Measurements from ENCODE around the gene CDC73.
"Not testable (repeated sequence)": the region's sequence is repeated elsewhere in the genome, so short reads cannot be mapped to it uniquely, and the experiment has no call there.

CDC73 gene

DNA sequence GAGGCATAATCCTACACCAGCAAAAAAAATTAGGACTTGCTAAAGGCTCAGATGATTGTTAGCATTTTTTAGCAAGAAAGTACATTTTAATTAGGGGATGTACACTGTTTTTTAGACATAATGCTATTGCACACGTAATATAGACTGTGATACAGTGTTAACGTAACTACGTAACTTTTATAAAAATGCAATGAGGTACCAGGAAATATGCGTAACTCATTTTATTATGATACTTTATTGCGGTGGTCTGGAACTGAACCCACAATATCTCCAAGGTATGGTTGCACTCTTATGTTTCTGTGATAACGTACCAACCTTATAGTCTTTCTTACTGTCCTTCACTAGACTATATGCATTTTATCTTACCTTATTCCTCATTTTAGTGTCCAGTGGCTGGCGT lies 127.4 kb downstream of the CDC73 start:
- Histone ChIP-seq H3K36me3 (ENCODE audit: control insufficient read depth, insufficient read depth, low read length) (peaks cover 4% of the 10 kb centered on the region), H3K4me3 (ENCODE audit: low read length) (no peak overlapping the region), H3K9me3 (ENCODE audit: control insufficient read depth, low read length) (no peaks in the 10 kb centered on the region), H3K9ac (ENCODE audit: low read length) (no peak overlapping the region), H3K4me1 (ENCODE audit: control insufficient read depth, insufficient read depth, low read length) (no peaks in the 10 kb centered on the region), H3K27me3 (ENCODE audit: control insufficient read depth, insufficient read depth, low read length) (no peaks in the 10 kb centered on the region)

DNA sequence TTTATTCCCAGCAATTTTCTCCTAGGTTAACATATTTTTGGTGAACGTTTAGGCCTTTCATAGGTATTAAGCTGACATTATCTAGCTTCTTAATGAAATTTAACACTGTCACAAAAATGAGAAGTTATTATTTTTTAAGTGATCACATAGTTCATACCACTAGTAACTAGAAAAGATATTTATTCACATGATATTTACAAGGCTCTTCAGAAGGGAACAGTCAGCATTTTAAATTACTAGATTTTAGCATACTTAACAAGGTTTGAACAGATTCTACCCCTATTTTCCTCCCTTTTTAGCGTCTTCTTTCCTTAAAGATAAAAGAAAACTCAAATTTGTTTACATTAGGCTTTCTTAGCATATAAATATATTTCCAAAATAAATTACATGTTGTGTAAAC lies 130.1 kb downstream of the CDC73 start:
- Histone ChIP-seq H3K4me1 (ENCODE audit: control insufficient read depth, insufficient read depth, low read length) (no peaks in the 10 kb centered on the region), H3K36me3 (ENCODE audit: control insufficient read depth, insufficient read depth, low read length) (peaks cover 4% of the 10 kb centered on the region), H3K27me3 (ENCODE audit: control insufficient read depth, insufficient read depth, low read length) (no peaks in the 10 kb centered on the region), H3K9ac (ENCODE audit: low read length) (no peak overlapping the region), H3K4me3 (ENCODE audit: low read length) (no peak overlapping the region), H3K9me3 (ENCODE audit: control insufficient read depth, low read length) (no peaks in the 10 kb centered on the region)

DNA sequence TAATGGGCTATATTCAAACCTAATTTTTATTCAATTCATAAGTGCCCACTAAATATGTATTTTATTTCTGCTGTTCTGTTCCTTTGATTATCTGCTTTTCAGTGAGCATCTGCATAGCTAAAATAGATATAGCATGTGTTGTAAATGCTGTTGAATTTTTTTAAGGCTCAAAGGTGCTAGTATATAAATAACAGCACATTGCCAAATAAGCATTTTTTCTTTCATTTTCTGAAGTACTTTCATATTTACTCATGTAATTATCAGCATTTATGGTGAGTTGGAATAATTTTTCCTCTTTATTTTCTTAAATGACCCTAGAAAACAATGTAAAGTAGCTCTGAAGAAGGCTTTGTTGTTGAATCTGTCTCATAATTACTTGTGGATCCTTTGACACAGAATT lies 134.2 kb downstream of the CDC73 start:
- Histone ChIP-seq H3K36me3 (ENCODE audit: control insufficient read depth, insufficient read depth, low read length) (no peaks in the 10 kb centered on the region), H3K4me3 (ENCODE audit: low read length) (no peak overlapping the region), H3K9ac (ENCODE audit: low read length) (no peak overlapping the region), H3K9me3 (ENCODE audit: control insufficient read depth, low read length) (no peaks in the 10 kb centered on the region), H3K4me1 (ENCODE audit: control insufficient read depth, insufficient read depth, low read length) (peaks cover 21% of the 10 kb centered on the region), H3K27me3 (ENCODE audit: control insufficient read depth, insufficient read depth, low read length) (no peaks in the 10 kb centered on the region)

DNA sequence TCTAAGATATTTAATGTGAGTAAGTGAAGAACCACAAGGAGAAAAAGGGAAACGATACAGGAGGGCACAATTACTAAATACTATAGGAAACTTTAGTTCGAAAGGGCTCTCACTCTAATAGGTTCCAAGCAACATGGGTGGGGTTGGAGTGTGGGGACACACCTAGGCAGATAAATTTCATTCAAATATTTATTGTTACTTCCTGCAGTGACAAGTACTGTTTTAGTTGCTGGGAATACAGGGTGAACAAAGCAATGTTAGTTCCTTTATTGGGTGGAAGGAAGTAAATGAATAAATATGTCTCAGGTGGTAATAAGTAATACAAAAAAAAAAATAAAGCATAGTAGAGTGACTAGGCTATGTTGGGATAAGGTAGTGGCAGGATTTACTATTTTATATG lies 137.8 kb downstream of the CDC73 start:
- Histone ChIP-seq H3K9ac (ENCODE audit: low read length) (no peak overlapping the region), H3K27me3 (ENCODE audit: control insufficient read depth, insufficient read depth, low read length) (no peaks in the 10 kb centered on the region), H3K4me3 (ENCODE audit: low read length) (no peak overlapping the region), H3K9me3 (ENCODE audit: control insufficient read depth, low read length) (no peaks in the 10 kb centered on the region), H3K4me1 (ENCODE audit: control insufficient read depth, insufficient read depth, low read length) (peaks cover 21% of the 10 kb centered on the region), H3K36me3 (ENCODE audit: control insufficient read depth, insufficient read depth, low read length) (no peaks in the 10 kb centered on the region)

DNA sequence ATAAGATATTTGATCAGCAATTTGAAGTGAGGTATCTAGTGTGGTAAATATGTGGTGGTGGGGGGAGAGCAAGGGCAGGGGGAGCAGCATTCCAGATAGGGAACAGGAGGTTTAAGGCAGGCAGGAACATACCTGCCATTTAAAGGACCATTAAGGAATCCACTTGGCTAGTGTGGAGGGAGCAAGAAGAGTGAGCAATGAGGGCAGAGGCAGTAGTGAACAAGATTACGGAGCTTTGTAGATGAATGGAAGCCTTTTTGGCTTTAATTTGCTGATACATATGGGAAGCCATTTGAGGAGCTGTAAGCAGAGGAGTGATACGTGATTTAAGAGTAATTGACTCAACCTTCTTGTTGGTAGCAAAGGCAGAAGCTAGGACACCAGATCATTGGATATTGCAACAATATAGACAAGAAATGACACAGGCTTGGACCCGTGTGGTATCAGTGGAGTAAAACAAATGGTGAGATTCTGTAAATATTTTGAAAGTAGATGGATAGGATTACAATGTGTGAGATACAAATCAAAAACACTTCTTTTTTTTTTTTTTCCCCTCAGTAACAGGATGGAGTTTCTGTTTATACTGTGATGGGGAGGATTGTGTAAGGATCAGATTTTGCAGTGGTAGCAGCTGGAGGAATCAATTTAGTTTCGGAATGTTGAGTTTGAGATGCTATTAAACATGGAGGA lies 138.4 kb downstream of the CDC73 start:
- H3K27me3 ChIP-seq (ENCODE audit: control insufficient read depth, insufficient read depth, low read length) = no peaks in the 10 kb centered on the region
- no peaks in the 10 kb centered on the region for H3K9me3 ChIP-seq (ENCODE audit: control insufficient read depth, low read length)
- H3K4me3 ChIP-seq (ENCODE audit: low read length) = no peak overlapping the region
- peaks cover 21% of the 10 kb centered on the region for H3K4me1 ChIP-seq (ENCODE audit: control insufficient read depth, insufficient read depth, low read length)
- no peaks in the 10 kb centered on the region for H3K36me3 ChIP-seq (ENCODE audit: control insufficient read depth, insufficient read depth, low read length)
- H3K9ac ChIP-seq (ENCODE audit: low read length) = no peak overlapping the region

- H3K9ac ChIP-seq (ENCODE audit: low read length) = no peak overlapping the region
- no peaks in the 10 kb centered on the region for H3K36me3 ChIP-seq (ENCODE audit: control insufficient read depth, insufficient read depth, low read length)
- peaks cover 21% of the 10 kb centered on the region for H3K4me1 ChIP-seq (ENCODE audit: control insufficient read depth, insufficient read depth, low read length)
- no peaks in the 10 kb centered on the region for H3K9me3 ChIP-seq (ENCODE audit: control insufficient read depth, low read length)
- H3K27me3 ChIP-seq (ENCODE audit: control insufficient read depth, insufficient read depth, low read length) = no peaks in the 10 kb centered on the region
- no peak overlapping the region for H3K4me3 ChIP-seq (ENCODE audit: low read length)
These were observed 139.1 kb downstream of the CDC73 start for GRCh38 chr1:193260896-193261295.

- Histone ChIP-seq H3K9me3 (ENCODE audit: control insufficient read depth, low read length) (no peaks in the 10 kb centered on the region), H3K27me3 (ENCODE audit: control insufficient read depth, insufficient read depth, low read length) (no peaks in the 10 kb centered on the region), H3K36me3 (ENCODE audit: control insufficient read depth, insufficient read depth, low read length) (no peaks in the 10 kb centered on the region), H3K4me3 (ENCODE audit: low read length) (no peak overlapping the region), H3K9ac (ENCODE audit: low read length) (no peak overlapping the region), H3K4me1 (ENCODE audit: control insufficient read depth, insufficient read depth, low read length) (peaks cover 21% of the 10 kb centered on the region)
These were observed 140.8 kb downstream of the CDC73 start for GRCh38 chr1:193262661-193263060.

DNA sequence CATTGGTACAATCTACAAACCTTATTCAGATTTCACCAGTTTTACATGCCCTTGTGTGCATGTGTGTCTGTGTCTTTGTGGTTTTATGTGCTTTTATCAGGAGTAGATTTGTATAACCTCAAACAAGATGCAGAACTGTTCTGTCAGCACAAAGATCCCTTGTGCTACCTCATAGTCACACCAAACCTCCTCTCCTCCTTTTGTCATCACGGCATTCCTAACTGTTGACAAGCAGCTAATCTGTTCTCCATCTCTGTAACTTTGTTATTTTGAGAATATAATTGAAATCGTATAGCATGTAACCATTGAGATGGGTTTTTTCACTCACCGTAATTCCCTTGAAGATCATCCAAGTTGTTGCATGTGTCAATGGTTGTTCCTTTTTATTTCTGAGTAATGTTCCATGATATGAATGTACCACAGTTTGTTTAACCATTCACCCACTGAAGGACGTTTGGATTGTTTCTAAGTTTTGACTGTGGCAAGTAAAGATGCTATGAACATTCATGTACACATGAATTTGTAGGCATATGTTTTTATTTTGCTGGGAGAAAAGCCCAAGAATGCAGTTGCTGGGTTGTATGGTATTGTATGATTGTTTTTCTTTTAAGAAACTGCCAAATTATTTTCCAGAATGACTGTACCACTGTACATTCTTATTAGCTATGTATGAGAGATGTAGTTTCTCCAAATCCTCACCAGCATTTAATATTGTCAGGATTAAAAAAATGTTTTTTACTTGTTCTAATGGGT lies 142.7 kb downstream of the CDC73 start:
- no peaks in the 10 kb centered on the region for H3K27me3 ChIP-seq (ENCODE audit: control insufficient read depth, insufficient read depth, low read length)
- H3K9ac ChIP-seq (ENCODE audit: low read length) = no peak overlapping the region
- H3K4me3 ChIP-seq (ENCODE audit: low read length) = no peak overlapping the region
- no peaks in the 10 kb centered on the region for H3K9me3 ChIP-seq (ENCODE audit: control insufficient read depth, low read length)
- H3K36me3 ChIP-seq (ENCODE audit: control insufficient read depth, insufficient read depth, low read length) = no peaks in the 10 kb centered on the region
- peaks cover 16% of the 10 kb centered on the region for H3K4me1 ChIP-seq (ENCODE audit: control insufficient read depth, insufficient read depth, low read length)

DNA sequence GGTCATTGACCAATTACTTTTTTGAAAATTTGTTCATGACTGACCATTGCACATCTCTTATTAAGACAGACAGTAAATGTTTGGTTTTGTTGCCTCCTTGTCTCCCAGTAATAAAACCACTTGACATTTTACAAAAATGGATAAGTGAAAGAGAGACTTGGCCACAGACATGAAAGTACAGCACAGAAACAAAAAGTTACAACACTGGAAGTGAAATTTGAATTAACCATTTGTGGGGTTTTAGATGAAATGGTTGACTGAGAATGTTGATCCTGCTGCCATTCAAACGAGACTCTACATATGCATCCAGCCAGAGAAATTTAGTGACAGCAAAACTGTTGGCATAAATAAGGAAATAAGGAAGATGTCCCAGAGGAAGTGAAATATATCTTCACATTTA lies 143.9 kb downstream of the CDC73 start:
- H3K4me3 ChIP-seq (ENCODE audit: low read length) = no peak overlapping the region
- H3K36me3 ChIP-seq (ENCODE audit: control insufficient read depth, insufficient read depth, low read length) = no peaks in the 10 kb centered on the region
- H3K27me3 ChIP-seq (ENCODE audit: control insufficient read depth, insufficient read depth, low read length) = no peaks in the 10 kb centered on the region
- no peak overlapping the region for H3K9ac ChIP-seq (ENCODE audit: low read length)
- H3K4me1 ChIP-seq (ENCODE audit: control insufficient read depth, insufficient read depth, low read length) = peaks cover 4% of the 10 kb centered on the region
- no peaks in the 10 kb centered on the region for H3K9me3 ChIP-seq (ENCODE audit: control insufficient read depth, low read length)

DNA sequence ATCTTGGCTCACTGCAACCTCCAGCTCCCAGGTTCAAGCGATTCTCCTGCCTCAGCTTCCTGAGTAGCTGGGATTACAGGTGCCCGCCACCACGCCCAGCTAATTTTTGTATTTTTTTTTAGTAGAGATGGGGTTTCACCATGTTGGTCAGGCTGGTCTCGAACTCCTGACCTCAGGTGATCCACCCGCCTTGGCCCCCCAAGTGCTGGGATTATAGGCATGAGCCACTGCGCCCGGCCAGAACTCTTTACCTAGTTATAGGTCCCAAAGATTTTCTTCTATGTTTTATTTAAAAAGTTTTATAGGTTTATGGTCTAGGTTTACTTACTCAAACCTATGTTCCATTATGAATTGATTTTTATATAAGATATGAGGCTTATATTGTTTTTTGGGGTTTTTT lies 145.0 kb downstream of the CDC73 start:
- not testable (repeated sequence) for H3K27me3 ChIP-seq (ENCODE audit: control insufficient read depth, insufficient read depth, low read length); H3K9ac ChIP-seq (ENCODE audit: low read length); H3K9me3 ChIP-seq (ENCODE audit: control insufficient read depth, low read length); H3K4me1 ChIP-seq (ENCODE audit: control insufficient read depth, insufficient read depth, low read length); H3K4me3 ChIP-seq (ENCODE audit: low read length); H3K36me3 ChIP-seq (ENCODE audit: control insufficient read depth, insufficient read depth, low read length)

GRCh38 chr1:193270996-193271395 lies 149.2 kb downstream of the CDC73 start:
- H3K4me1 ChIP-seq (ENCODE audit: control insufficient read depth, insufficient read depth, low read length) = no peaks in the 10 kb centered on the region
- no peaks in the 10 kb centered on the region for H3K9me3 ChIP-seq (ENCODE audit: control insufficient read depth, low read length)
- H3K27me3 ChIP-seq (ENCODE audit: control insufficient read depth, insufficient read depth, low read length) = no peaks in the 10 kb centered on the region
- no peaks in the 10 kb centered on the region for H3K36me3 ChIP-seq (ENCODE audit: control insufficient read depth, insufficient read depth, low read length)
- H3K4me3 ChIP-seq (ENCODE audit: low read length) = no peak overlapping the region
- H3K9ac ChIP-seq (ENCODE audit: low read length) = no peak overlapping the region

GRCh38 chr1:193275773-193276172 lies 153.9 kb downstream of the CDC73 start:
- H3K9ac ChIP-seq (ENCODE audit: low read length) = no peak overlapping the region
- H3K4me3 ChIP-seq (ENCODE audit: low read length) = no peak overlapping the region
- no peaks in the 10 kb centered on the region for H3K9me3 ChIP-seq (ENCODE audit: control insufficient read depth, low read length)
- H3K4me1 ChIP-seq (ENCODE audit: control insufficient read depth, insufficient read depth, low read length) = no peaks in the 10 kb centered on the region
- H3K36me3 ChIP-seq (ENCODE audit: control insufficient read depth, insufficient read depth, low read length) = no peaks in the 10 kb centered on the region
- H3K27me3 ChIP-seq (ENCODE audit: control insufficient read depth, insufficient read depth, low read length) = no peaks in the 10 kb centered on the region
